ENCODE measurements around the gene INHBB. TPM values are rescaled to one million over a fixed set of nuclear protein-coding genes. Genes with fewer than 3 reads are reported as not detected.
"Not testable (repeated sequence)": the region's sequence is repeated elsewhere in the genome, so short reads cannot be mapped to it uniquely, and the experiment has no call there.

Gene INHBB
- total RNA-seq, 2 experiments from 2014 or later: not detected

GRCh38 chr2:120390381-120391055, 44.6 kb downstream of the INHBB start:
- ChIA-PET POLR2A (interaction anchor here (0.6 kb wide), 1 partner anchor 1045 kb away, joined by 9 read pairs; no protein-coding TSS in a partner anchor), CTCF (no interaction called here)

GRCh38 chr2:120391382-120391781, 45.4 kb downstream of the INHBB start:
- POLR2A ChIA-PET: interaction anchor here (0.6 kb wide), 1 partner anchor 1046 kb away, joined by 9 read pairs; no protein-coding TSS in a partner anchor
- CTCF ChIA-PET: not testable (repeated sequence)

- POLR2A ChIA-PET: no interaction called here
- CTCF ChIA-PET: no interaction called here
Observed at GRCh38 chr2:120391911-120392665, 46.2 kb downstream of the INHBB start.

GRCh38 chr2:120392923-120393322, 47.0 kb downstream of the INHBB start:
- POLR2A ChIA-PET: no interaction called here
- CTCF ChIA-PET: interaction anchor here (0.6 kb wide), 1 partner anchor 17 kb away, joined by 3 read pairs; no protein-coding TSS in a partner anchor

- CTCF ChIA-PET: interaction anchor here (0.6 kb wide), 1 partner anchor 18 kb away, joined by 3 read pairs; no protein-coding TSS in a partner anchor
- POLR2A ChIA-PET: no interaction called here
Observed at GRCh38 chr2:120393456-120393855, 47.5 kb downstream of the INHBB start.

GRCh38 chr2:120394764-120395163, 48.8 kb downstream of the INHBB start:
- ChIA-PET POLR2A (no interaction called here), CTCF (no interaction called here)

- CTCF ChIA-PET: no interaction called here
Observed at GRCh38 chr2:120395221-120396012, 49.5 kb downstream of the INHBB start.

GRCh38 chr2:120396013-120396860, 50.3 kb downstream of the INHBB start:
- CTCF ChIA-PET: no interaction called here
- POLR2A ChIA-PET: no interaction called here

More at GRCh38 chr2:120395221-120396012, 49.5 kb downstream of the INHBB start:
- POLR2A ChIA-PET: no interaction called here

- ChIA-PET POLR2A (no interaction called here), CTCF (no interaction called here)
Observed at GRCh38 chr2:120396861-120397811, 51.2 kb downstream of the INHBB start.

- CTCF ChIA-PET: no interaction called here
- POLR2A ChIA-PET: no interaction called here
Observed at GRCh38 chr2:120398051-120398995, 52.4 kb downstream of the INHBB start.

GRCh38 chr2:120398996-120399888, 53.3 kb downstream of the INHBB start:
- ChIA-PET POLR2A (no interaction called here), CTCF (no interaction called here)

- POLR2A ChIA-PET: no interaction called here
- CTCF ChIA-PET: no interaction called here
Observed at GRCh38 chr2:120399889-120400240, 53.9 kb downstream of the INHBB start.

- CTCF ChIA-PET: no interaction called here
- POLR2A ChIA-PET: no interaction called here
Observed at GRCh38 chr2:120400551-120400950, 54.6 kb downstream of the INHBB start.
